Mesothelial cell of epicardium (in vitro differentiated cells): ENCODE measurements around the gene PYGM. TPM values are rescaled to one million over a fixed set of nuclear protein-coding genes. Genes with fewer than 3 reads are reported as not detected.

Source experiments
- DNase-seq, 2 experiments: peaks; one replicate each; pipeline ENCODE4 v3.0.0; 2021; ENCODE audit warnings: low spot score in 2 of 2; ENCODE audit not compliant: unreplicated experiment in 2 of 2
- H3K27ac Mint-ChIP-seq: 2 replicates; pipeline ENCODE4 v1.8.0; 2021; ENCODE audit warnings: mixed read lengths
- H3K27me3 Mint-ChIP-seq: 2 replicates; pipeline ENCODE4 v1.8.0; 2021; ENCODE audit warnings: low read depth, mixed read lengths
- H3K36me3 Mint-ChIP-seq: 2 replicates; pipeline ENCODE4 v1.8.0; 2021; ENCODE audit warnings: mixed read lengths
- H3K4me1 Mint-ChIP-seq: 2 replicates; pipeline ENCODE4 v1.8.0; 2021; ENCODE audit warnings: mixed read lengths
- H3K4me3 Mint-ChIP-seq: 2 replicates; pipeline ENCODE4 v1.8.0; 2021; ENCODE audit warnings: mild to moderate bottlenecking, moderate library complexity, mixed read lengths
- H3K9me3 Mint-ChIP-seq: 2 replicates; pipeline ENCODE4 v1.8.0; 2021; ENCODE audit warnings: mixed read lengths
- total RNA-seq: library from RNA; stranded (reverse); gene quantifications from 3 replicates; pipeline ENCODE4 v1.2.1, GENCODE V29; 2021
- TF ChIP-seq, protein P1 (sequence below): fragments of 200-600 bp; sonication (generic); IDR thresholded peaks from one replicate; pipeline ENCODE4 v1.5.0; 2021; ENCODE audit warnings: antibody characterized with exemption; ENCODE audit not compliant: unreplicated experiment

The PYGM gene
- total RNA-seq = 6.4 to 7.6 TPM (median 7.1 TPM) in 3 replicates

GRCh38 chr11:64759722-64760719 is at the start of gene PYGM:
Gene PYGM (minus strand): TSS chr11:64759974. CDS start chr11:64759898, 76 bp downstream.
- H3K4me1 Mint-ChIP-seq = peaks cover 17% of the 10 kb centered on the region
- TF ChIP-seq, protein P1, sequence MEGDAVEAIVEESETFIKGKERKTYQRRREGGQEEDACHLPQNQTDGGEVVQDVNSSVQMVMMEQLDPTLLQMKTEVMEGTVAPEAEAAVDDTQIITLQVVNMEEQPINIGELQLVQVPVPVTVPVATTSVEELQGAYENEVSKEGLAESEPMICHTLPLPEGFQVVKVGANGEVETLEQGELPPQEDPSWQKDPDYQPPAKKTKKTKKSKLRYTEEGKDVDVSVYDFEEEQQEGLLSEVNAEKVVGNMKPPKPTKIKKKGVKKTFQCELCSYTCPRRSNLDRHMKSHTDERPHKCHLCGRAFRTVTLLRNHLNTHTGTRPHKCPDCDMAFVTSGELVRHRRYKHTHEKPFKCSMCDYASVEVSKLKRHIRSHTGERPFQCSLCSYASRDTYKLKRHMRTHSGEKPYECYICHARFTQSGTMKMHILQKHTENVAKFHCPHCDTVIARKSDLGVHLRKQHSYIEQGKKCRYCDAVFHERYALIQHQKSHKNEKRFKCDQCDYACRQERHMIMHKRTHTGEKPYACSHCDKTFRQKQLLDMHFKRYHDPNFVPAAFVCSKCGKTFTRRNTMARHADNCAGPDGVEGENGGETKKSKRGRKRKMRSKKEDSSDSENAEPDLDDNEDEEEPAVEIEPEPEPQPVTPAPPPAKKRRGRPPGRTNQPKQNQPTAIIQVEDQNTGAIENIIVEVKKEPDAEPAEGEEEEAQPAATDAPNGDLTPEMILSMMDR = no peak

GRCh38 chr11:64805481-64805880 is 45.7 kb upstream of the PYGM start:
- Mint-ChIP-seq H3K4me1 (peaks cover 19% of the 10 kb centered on the region), H3K9me3 (no peaks in the 10 kb centered on the region), H3K36me3 (peaks cover 13% of the 10 kb centered on the region), H3K27ac (no peak overlapping the region), H3K4me3 (no peak overlapping the region), H3K27me3 (no peaks in the 10 kb centered on the region)
- no peak for DNase-seq
- TF ChIP-seq, protein P1 = no peak

More at GRCh38 chr11:64759722-64760719, at the start of gene PYGM:
- DNase-seq = no peak
- peaks cover 10% of the 10 kb centered on the region for H3K36me3 Mint-ChIP-seq
- H3K4me3 Mint-ChIP-seq = no peak within 1 kb of the TSS
- peak within 1 kb of the TSS; percentile 89 for H3K27ac Mint-ChIP-seq
- H3K9me3 Mint-ChIP-seq = no peaks in the 10 kb centered on the region
- no peaks in the 10 kb centered on the region for H3K27me3 Mint-ChIP-seq

GRCh38 chr11:64804346-64805210 is 44.8 kb upstream of the PYGM start:
- H3K36me3 Mint-ChIP-seq = peaks cover 13% of the 10 kb centered on the region
- H3K4me1 Mint-ChIP-seq = peaks cover 15% of the 10 kb centered on the region
- TF ChIP-seq, protein P1 = no peak
- H3K27me3 Mint-ChIP-seq = no peaks in the 10 kb centered on the region
- peak overlapping the region; percentile 88 for H3K4me3 Mint-ChIP-seq
- no peak for DNase-seq
- H3K9me3 Mint-ChIP-seq = no peaks in the 10 kb centered on the region
- H3K27ac Mint-ChIP-seq = no peak overlapping the region

- Mint-ChIP-seq H3K4me1 (peaks cover 10% of the 10 kb centered on the region), H3K36me3 (peaks cover 13% of the 10 kb centered on the region), H3K27ac (peak overlapping the region; percentile 97), H3K4me3 (peak overlapping the region; percentile 88), H3K9me3 (no peaks in the 10 kb centered on the region), H3K27me3 (no peaks in the 10 kb centered on the region)
- TF ChIP-seq, protein P1 = no peak
- no peak for DNase-seq
Measured at GRCh38 chr11:64803846-64804345, 44.1 kb upstream of the PYGM start.

- Mint-ChIP-seq H3K36me3 (peaks cover 13% of the 10 kb centered on the region), H3K27ac (peak within 1 kb of the TSS; percentile 97), H3K27me3 (no peaks in the 10 kb centered on the region), H3K4me1 (peaks cover 10% of the 10 kb centered on the region), H3K4me3 (peak within 1 kb of the TSS; percentile 88), H3K9me3 (no peaks in the 10 kb centered on the region)
- TF ChIP-seq, protein P1 = no peak
- peak; percentile 87 to 91 for DNase-seq
Measured at GRCh38 chr11:64803158-64803845, 43.5 kb upstream of the PYGM start, which contains the start of gene MAP4K2. Gene MAP4K2 (minus strand): TSS chr11:64803214. CDS start chr11:64803149, 65 bp downstream.
